Cerebellar nuclear complex (tissue), 1 donor: Measurements from ENCODE around the gene CLSTN1.

Experiments
- DNase-seq, 2 experiments: peaks; one replicate each; lab custom pipeline; 2025; lab: John Stamatoyannopoulos, UW

The CLSTN1 gene

GRCh38 chr1:9823943-9824701, at the start of gene CLSTN1:
Gene CLSTN1 (minus strand): TSS chr1:9823965. CDS start chr1:9823733, 232 bp downstream.
- DNase-seq, result peak in 1 of 2 experiments; percentile 53

GRCh38 chr1:9873385-9873784, 49.6 kb upstream of the CLSTN1 start:
- DNase-seq, result no peak

GRCh38 chr1:9872430-9873165, 48.8 kb upstream of the CLSTN1 start:
- no peak for DNase-seq

- DNase-seq, result no peak
These were observed 48.1 kb upstream of the CLSTN1 start for GRCh38 chr1:9871707-9872425.

GRCh38 chr1:9871021-9871420, 47.3 kb upstream of the CLSTN1 start:
- DNase-seq, result no peak

- DNase-seq, result no peak
These were observed 46.8 kb upstream of the CLSTN1 start for GRCh38 chr1:9870572-9870971.

- no peak for DNase-seq
These were observed 46.1 kb upstream of the CLSTN1 start for GRCh38 chr1:9869831-9870251.

- DNase-seq, result no peak
These were observed 44.5 kb upstream of the CLSTN1 start for GRCh38 chr1:9868244-9868590.

- peak in 1 of 2 experiments; percentile 51 for DNase-seq
These were observed 43.9 kb upstream of the CLSTN1 start for GRCh38 chr1:9867408-9868243.

- no peak for DNase-seq
These were observed 43.1 kb upstream of the CLSTN1 start for GRCh38 chr1:9866836-9867235.

- DNase-seq, result no peak
These were observed 42.0 kb upstream of the CLSTN1 start for GRCh38 chr1:9865724-9866123.

- DNase-seq, result no peak
These were observed 39.6 kb upstream of the CLSTN1 start for GRCh38 chr1:9863371-9863770.

GRCh38 chr1:9861360-9861759, 37.6 kb upstream of the CLSTN1 start:
- no peak for DNase-seq

- peak; percentile 53 to 65 for DNase-seq
These were observed 37.1 kb upstream of the CLSTN1 start for GRCh38 chr1:9860887-9861286.

- no peak for DNase-seq
These were observed 35.7 kb upstream of the CLSTN1 start for GRCh38 chr1:9859281-9860014.

GRCh38 chr1:9858293-9859035, 34.7 kb upstream of the CLSTN1 start:
- no peak for DNase-seq

- DNase-seq, result no peak
These were observed 31.4 kb upstream of the CLSTN1 start for GRCh38 chr1:9855186-9855585.

- DNase-seq, result no peak
These were observed 29.5 kb upstream of the CLSTN1 start for GRCh38 chr1:9853249-9853595.

GRCh38 chr1:9852410-9853248, 28.9 kb upstream of the CLSTN1 start:
- DNase-seq, result peak in 1 of 2 experiments; percentile 89

- DNase-seq, result no peak
These were observed 28.2 kb upstream of the CLSTN1 start for GRCh38 chr1:9852004-9852403.
